Effector CD4-positive, alpha-beta T cell (primary cell): ENCODE results near the gene INPP5A.
A peak's percentile ranks its signal among the peaks of the same experiment; 100 is the strongest.
"Not testable (repeated sequence)": the region's sequence is repeated elsewhere in the genome, so short reads cannot be mapped to it uniquely, and the experiment has no call there.

Experiments used
- DNase-seq: peaks from one replicate; pipeline ENCODE4 v3.0.0-alpha.2; 2020

INPP5A gene

DNA sequence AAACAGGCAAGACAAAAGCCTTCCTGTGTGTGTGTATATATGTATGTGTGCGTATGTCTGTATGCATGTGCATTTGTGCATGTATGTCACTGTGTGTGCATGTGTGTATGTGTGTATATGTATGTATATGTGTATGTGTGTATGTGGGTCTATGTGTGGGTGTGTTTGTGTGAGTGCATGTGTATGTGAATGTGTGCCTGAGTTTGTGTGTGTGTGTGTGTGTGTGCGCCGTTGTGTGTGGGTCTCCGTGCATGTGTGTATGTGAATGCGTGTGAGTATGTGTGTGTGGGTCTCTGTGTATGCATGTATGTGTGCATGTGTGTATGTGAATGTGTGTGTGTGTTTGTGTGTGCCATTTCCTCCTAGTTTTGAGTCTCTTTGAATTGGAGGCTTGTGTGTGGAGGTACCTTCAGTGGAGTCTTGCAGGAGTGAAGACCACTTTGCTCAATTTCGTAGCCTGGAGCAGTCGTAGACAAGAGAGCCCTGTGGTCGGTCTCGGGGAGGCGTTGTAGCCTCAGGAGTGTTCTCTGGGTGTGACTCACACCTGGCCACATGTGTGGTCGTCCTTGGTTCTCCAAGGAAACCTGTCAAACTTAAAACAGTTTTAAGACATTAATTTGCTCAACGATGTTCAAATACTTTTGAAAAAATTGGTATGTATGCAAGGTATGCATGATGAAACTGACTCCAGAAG is 28.1 kb downstream of the INPP5A start:
- no peak for DNase-seq

DNA sequence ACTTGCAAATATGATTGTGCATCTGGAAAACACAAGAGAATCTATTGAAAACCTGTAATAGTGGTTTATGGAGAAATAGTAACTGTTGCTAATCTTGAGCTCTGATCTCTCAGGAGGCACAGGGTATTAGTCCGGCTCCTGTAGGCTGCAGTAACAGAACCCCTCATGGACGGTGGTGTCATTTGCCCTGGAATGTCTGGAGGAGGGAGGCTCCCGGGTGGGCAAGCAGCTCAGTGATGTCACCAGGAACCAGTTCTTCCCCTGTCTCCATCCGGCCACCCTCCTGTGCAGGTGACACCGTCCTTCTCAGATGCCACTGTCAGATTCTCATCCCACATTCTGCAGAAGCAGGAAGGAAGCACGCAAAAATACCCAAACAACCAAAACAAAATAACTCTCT is 29.3 kb downstream of the INPP5A start:
- DNase-seq, result no peak

DNA sequence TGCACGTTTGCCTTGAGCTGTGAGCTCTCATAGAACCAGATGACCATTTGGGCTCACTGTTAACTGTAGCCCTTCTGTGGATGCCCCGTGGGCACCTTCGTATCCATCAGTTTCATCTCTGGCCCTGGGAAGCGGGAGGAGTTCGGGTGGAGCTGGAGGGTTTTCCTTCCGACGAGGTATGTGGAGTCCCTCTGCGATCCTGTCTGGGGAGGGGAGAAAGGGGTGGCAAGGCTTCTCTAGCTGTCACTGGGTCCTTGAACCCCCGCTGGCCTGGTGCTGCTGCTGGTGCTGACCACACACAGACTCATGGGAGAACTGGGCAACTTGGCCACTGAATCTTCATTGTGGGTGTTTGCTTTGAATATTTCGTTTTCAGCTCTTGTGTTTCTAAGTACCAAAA is 32.7 kb downstream of the INPP5A start:
- DNase-seq, result no peak

- no peak for DNase-seq
These were observed 33.4 kb downstream of the INPP5A start for GRCh38 chr10:132570771-132571649.

DNA sequence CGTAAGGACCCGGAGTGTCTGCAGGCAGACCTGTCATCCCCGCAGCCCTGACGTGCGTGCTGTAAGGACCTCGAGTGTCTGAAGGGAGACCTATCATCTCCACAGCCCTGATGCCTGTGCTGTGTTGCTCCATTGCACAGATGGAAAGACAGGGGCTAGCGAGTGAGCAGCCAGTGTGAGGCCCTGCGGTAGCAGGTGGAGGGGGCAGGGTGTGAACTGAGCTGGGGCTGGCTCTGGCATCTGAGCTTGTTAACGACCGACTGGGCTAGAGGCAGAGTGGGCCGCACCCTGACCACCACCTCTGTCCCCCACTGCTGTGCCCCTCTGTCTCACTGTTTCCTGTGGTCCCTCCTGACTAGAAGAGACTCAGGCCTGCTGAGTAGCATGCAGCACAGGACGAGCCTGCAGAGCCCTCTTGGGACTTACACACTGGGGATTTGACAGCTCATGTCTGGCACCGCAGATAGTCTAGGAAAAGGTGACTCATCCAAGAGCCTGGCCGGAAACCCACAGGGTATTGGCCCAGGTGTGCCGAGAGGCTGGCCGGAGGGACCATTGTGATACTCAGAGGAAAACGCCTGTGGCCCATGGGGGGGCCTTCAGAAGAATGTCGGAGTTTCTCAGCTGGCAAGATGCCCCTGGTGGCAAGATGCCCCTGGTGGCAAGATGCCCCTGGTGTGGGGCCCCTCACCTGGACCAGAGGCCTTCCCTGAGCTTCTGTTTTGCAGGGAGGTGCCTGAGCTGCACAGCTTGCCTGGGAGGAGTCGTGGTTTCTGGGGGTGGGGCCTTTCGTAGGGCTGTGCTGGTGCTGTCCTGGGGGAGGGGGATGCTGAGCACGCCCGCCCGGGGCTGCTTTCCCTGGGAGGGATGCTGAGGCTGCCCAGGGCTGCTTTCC is 34.3 kb downstream of the INPP5A start:
- DNase-seq, result peak; percentile 30

DNA sequence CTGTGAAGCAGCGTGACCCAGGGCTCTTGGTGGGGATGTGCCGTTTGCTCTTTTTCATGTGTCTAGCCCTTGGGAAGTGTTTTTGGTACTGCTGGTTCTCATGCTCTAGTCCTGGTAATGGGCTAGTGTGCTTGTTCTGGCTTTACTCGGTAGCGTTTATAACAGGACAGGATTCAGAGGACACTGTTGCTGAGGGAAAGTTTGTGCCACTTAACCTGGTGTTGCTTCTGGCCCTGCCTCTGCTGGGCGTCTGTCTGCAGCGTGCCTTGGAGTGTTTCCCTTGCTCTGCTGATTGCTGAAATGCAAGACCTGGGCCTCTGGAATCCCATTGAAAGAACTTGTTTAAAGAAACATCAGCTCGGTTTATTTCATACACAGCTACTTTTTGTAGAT is 35.0 kb downstream of the INPP5A start:
- no peak for DNase-seq

DNA sequence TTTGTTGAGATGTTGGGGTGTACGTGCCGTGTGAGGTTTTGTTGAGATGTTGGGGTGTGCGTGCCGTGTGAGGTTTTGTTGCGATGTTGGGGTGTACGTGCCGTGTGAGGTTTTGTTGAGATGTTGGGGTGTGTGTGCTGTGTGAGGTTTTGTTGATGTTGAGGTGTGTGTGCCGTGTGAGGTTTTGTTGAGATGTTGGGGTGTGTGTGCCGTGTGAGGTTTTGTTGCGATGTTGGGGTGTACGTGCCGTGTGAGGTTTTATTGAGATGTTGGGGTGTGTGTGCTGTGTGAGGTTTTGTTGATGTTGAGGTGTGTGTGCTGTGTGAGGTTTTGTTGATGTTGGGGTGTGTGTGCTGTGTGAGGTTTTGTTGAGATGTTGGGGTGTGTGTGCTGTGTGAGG is 35.4 kb downstream of the INPP5A start:
- DNase-seq, result not testable (repeated sequence)

GRCh38 chr10:132574288-132574687 is 36.7 kb downstream of the INPP5A start:
- no peak for DNase-seq

- DNase-seq, result no peak
These were observed 37.3 kb downstream of the INPP5A start for GRCh38 chr10:132574783-132575319.

GRCh38 chr10:132575320-132576201 is 38.0 kb downstream of the INPP5A start:
- no peak for DNase-seq

DNA sequence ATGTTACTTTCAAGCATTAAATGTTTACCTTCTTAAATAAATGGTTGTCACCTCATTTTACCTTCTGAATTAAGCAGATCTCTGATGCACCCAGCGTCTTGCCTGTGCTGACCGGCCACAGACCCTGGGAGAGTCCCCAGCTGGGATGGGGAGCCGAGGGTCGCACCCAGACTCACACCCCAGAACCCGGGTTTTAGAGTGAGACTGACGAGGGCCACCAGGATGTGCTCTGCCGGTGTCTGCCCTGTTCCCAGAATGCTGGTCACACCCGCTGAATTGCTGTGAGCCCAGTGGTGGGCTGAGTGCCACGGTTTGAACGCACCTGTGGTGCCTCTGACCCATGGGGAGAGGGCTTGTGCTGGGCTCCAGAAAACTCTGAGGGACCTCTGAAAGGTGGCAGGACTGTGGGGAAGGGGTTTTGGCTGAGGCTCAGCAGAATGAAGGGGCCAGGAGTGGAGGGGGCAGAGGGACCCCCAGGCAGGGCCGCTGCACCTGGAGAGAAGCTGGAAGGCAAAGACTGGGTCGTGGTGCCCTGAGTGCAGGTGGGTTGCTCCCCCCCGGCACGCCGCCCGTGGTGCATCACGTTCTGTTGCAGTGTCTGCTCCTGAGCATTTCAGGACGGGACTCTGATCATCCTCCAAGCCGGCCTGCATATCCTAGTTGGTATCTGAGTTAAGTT is 39.2 kb downstream of the INPP5A start:
- no peak for DNase-seq

DNA sequence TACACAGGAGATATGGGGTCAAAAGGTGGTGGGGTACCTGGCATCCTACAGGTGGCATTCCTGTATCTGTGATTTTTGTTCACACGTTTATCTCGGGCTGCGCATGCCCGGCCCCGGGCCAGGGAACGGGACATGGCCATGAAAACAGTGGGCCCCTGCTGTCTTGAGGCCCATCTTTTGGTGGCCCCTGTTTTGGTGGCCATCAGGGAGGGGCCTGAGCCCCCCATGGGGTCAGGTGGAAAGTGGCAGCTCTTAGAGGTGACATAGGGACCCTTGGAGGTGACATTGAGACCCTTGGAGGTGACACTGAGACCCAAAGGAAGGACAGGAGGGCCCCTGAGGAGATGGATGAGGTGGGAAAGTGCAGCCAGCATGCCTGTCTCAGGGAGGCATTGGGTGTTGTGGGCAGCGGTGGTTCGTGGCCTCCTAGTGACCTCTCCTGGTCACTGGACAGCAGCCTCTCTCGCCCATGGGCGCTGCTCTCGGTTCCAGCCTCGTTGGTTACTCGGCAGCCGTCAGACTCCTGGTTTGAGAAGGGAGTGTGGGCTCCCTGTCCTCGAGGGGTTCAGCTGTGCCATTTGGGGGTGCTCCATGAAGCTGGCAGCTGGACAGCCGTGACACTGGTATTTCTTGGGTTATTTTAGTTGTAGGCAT is 39.9 kb downstream of the INPP5A start:
- DNase-seq, result no peak

DNA sequence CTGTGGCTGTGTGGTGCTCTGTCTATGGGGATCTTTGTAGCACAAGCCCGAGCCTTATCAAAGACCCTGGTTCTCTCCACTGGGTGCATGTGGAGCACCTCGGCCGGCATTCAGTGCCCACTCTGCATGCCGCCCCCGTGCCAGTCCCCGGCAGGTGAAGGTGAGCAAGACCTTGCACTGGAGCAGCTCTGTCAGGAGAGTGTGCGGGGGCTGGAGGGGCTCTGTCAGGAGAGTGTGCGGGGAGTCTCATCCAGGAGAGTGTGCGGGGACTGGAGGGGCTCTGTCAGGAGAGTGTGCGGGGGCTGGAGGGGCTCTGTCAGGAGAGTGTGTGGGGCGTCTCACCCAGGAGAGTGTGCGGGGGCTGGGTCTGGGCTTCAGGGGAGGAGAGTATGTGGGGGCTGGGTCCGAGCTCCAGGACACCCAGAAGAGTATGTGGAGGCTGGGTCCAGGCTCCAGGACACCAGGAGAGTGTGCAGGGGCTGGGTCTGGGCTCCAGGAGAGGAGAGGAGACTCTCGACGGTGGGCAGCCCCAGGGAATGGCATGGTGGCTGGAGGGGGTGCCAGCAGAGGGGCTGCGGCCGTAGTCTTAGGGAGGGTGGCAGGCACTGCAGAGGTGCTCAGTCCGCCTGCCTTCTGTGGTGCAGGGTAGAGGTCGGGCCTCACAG is 40.8 kb downstream of the INPP5A start:
- no peak for DNase-seq

DNA sequence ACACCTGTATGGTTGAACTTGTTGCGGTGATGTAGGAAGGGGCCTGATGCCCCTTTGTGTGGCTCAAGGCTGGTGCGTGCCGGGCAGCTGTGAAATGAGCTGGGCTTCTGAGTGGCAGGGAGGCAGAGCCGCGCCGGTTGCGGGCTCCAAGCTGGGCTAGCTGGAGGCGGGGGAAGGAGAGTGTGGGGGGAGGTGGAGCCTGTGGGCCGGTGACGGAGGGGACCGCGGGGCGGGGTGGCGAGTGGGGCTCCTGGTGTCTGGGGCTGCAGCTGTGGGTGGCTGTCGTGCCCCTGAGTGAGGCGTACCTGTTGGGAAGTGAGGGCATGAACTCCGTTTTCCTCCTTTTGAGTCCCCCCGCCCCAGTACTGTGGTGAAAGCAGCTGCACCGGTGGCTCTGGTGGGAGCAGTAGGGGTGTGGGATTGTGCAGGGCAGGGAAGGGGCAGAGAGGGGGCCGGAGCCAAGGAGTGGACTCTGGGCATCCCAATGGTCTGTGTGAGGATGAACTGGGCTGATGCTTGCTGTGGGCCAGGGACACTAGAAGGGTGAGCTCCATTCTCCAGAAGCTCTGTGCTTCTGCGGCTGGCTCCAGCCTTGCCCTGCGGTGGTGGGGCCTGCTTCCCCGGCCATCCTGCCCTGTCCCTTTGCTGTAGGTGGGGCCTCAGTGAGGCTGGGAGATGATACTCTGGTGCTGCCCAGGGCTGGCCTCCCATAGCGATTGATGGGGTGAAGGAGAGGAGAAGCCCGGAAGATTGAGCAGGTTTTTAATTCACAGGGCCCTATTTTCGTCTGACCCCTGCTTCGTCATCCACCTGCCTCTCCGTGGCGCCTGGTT is 41.7 kb downstream of the INPP5A start:
- DNase-seq, result no peak

- no peak for DNase-seq
These were observed 42.6 kb downstream of the INPP5A start for GRCh38 chr10:132580143-132580542.

GRCh38 chr10:132580617-132581016 is 43.0 kb downstream of the INPP5A start:
- no peak for DNase-seq

- DNase-seq, result no peak
These were observed 44.5 kb downstream of the INPP5A start for GRCh38 chr10:132582137-132582536.

DNA sequence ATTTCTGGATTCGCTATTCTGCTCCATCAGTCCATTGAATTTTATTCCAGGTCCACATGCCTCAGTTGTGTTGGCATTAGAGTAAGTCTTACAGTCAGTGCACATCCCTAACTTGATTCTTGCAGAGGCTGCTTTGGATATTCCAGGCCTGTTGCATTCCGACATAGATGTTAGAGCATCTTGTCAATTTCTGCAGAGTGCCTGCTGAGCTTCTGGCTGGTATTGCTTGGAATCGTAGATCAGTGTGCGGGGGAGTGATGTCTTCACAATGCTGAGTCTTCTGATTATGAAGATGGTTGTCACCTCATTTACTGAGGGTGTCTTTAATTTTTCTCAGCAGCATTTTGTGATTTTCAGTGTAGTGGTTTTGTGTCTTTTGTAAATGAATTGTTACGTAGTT is 45.2 kb downstream of the INPP5A start:
- no peak for DNase-seq

DNA sequence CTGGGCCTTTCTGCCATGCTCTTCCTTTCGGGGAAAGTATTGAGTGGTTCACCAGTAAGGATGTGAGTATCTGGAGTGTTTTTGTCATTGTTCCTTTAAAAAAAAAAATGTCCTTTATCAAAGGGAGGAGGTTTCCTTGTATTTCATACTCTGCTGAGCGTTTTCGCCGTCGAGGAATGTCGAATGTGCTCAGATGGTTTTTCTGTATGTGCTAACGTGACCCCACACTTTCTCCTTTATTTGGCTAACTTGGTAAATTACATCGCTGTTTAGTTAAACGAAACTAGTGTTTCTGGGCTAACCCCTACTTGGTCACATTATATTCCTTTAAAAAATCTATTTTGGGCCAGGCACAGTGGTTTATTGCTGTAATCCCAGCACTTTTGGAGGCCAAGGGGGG is 45.9 kb downstream of the INPP5A start:
- no peak for DNase-seq
